ENCODE data around the gene EMC10. TPM values are rescaled to one million over a fixed set of nuclear protein-coding genes. Genes with fewer than 3 reads are reported as not detected.

EMC10 gene
- total RNA-seq, 1 experiment from 2014 or later: 109 TPM

- no peak overlapping the region for H4K5ac ChIP-seq (ENCODE audit: insufficient read length, low read depth, low read length)
- H3K9me3 Mint-ChIP-seq: no peaks in the 10 kb centered on the region; a peak in 1 of 5 replicates
- H3K36me3 Mint-ChIP-seq (ENCODE audit: insufficient read depth in 1 of 3, low read depth in 3 of 3): no peaks in the 10 kb centered on the region; a peak in 1 of 7 replicates
- no peak overlapping the region for H4K8ac ChIP-seq (replicated peaks; ENCODE audit: insufficient read length, low read depth, low read length)
- no peak overlapping the region for H3K56ac ChIP-seq (ENCODE audit: insufficient read length, low read depth, low read length)
- no peak overlapping the region for H3K27ac ChIP-seq (ENCODE audit: insufficient read length, low read depth, low read length)
- H3K4me2 ChIP-seq (ENCODE audit: insufficient read depth, insufficient read length, low read length): no peak overlapping the region
- H3T11ph ChIP-seq (ENCODE audit: low read length): no peak overlapping the region
- no peaks in the 10 kb centered on the region for H3K23me2 ChIP-seq (ENCODE audit: insufficient read length, low read depth, low read length, poor library complexity, severe bottlenecking)
- H3K18ac ChIP-seq (ENCODE audit: insufficient read length, low read depth, low read length): no peak overlapping the region
- no peak overlapping the region for H3K9ac ChIP-seq (ENCODE audit: extremely low read depth, insufficient read length, low read length)
- no peaks in the 10 kb centered on the region for H3K79me1 ChIP-seq (ENCODE audit: insufficient read depth, low read depth, low read length, poor library complexity, severe bottlenecking)
- peaks cover 15% of the 10 kb centered on the region for H3K27me3 Mint-ChIP-seq (ENCODE audit: low read depth)
- H4K20me1 ChIP-seq (ENCODE audit: control insufficient read depth, insufficient read depth, insufficient read length): no peaks in the 10 kb centered on the region
- H3K9me3 ChIP-seq (ENCODE audit: control insufficient read depth, low read depth, low read length): no peaks in the 10 kb centered on the region
- no peaks in the 10 kb centered on the region for H3K27me3 ChIP-seq (ENCODE audit: insufficient read depth, low read length)
- H2BK20ac ChIP-seq (ENCODE audit: low read depth, low read length, poor library complexity, severe bottlenecking): no peak overlapping the region
- peaks cover 8 to 12% of the 10 kb centered on the region in 2 experiments for H3K4me1 Mint-ChIP-seq
- peak; percentile 83 for TF ChIP-seq CTCF (conservative IDR thresholded peaks at IDR 0.05)
- WGBS (ENCODE audit: extremely low coverage, insufficient read length, low lambda C conversion rate): no CpG with 5 or more reads among the region's 28 CpGs
- no peak overlapping the region for H3K4ac ChIP-seq (ENCODE audit: low read depth, low read length)
- no peak overlapping the region for H2BK120ac ChIP-seq (ENCODE audit: low read depth, low read length, poor library complexity, severe bottlenecking)
- no peak overlapping the region for H2AK5ac ChIP-seq (ENCODE audit: insufficient read length, low read length)
- no peak overlapping the region for H3K4me3 Mint-ChIP-seq
- H3K79me2 ChIP-seq (ENCODE audit: insufficient read depth, low read length): no peaks in the 10 kb centered on the region
- DNase-seq: peak; percentile 81
- H3K14ac ChIP-seq (ENCODE audit: insufficient read depth, low read length): no peak overlapping the region
- no peaks in the 10 kb centered on the region for H3K4me1 ChIP-seq (ENCODE audit: insufficient read depth, low read length)
- H2BK5ac ChIP-seq (ENCODE audit: insufficient read length, low read length): no peak overlapping the region
- H2BK15ac ChIP-seq (ENCODE audit: low read depth, low read length): no peak overlapping the region
- H2AFZ ChIP-seq (ENCODE audit: low read length): no peak overlapping the region
- no peak overlapping the region for H4K91ac ChIP-seq (ENCODE audit: insufficient read length, low read depth, low read length)
- no peak overlapping the region for H3K23ac ChIP-seq (ENCODE audit: insufficient read length, low read depth, low read length)
- no peak overlapping the region for H3K27ac Mint-ChIP-seq
- no peak overlapping the region for H2BK12ac ChIP-seq (ENCODE audit: insufficient read length, low read depth, low read length)
Measured at GRCh38 chr19:50461066-50461875, 15.0 kb upstream of the EMC10 start.
